HuH-7.5 (cell line): ENCODE measurements around the gene AIM2.

ENCODE experiments used
- DNase-seq: peaks from one replicate; pipeline ENCODE4 v3.0.0; 2011; ENCODE audit warnings: low spot score

AIM2 gene

GRCh38 chr1:159014851-159015250 lies 61.7 kb downstream of the AIM2 start:
- no peak for DNase-seq

GRCh38 chr1:159014003-159014571 lies 62.5 kb downstream of the AIM2 start:
- DNase-seq = no peak

GRCh38 chr1:159012495-159012894 lies 64.1 kb downstream of the AIM2 start:
- DNase-seq = no peak
